ENCODE measurements around the gene CELA3A.

CELA3A gene

DNA sequence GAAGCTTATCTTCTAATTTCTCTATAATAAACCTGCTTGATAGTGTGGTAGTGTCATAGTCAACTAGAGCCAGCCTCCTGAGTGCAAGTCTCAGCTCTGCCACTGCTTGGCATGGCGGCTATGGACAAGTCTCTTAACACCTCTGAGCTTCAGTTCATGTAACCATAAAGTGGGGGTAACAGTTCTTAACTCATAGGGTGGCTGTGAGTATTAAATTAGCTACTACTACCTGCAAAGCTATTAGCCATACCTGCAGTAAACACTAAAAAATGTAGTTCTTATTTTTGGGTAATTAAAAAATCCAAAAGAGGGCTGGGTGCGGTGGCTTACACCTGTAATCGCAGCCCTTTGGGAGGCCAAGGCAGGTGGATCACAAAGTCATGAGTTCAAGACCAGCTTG, 48.9 kb downstream of the CELA3A start:
- no peak for DNase-seq (ENCODE audit: low read depth, low spot score)

DNA sequence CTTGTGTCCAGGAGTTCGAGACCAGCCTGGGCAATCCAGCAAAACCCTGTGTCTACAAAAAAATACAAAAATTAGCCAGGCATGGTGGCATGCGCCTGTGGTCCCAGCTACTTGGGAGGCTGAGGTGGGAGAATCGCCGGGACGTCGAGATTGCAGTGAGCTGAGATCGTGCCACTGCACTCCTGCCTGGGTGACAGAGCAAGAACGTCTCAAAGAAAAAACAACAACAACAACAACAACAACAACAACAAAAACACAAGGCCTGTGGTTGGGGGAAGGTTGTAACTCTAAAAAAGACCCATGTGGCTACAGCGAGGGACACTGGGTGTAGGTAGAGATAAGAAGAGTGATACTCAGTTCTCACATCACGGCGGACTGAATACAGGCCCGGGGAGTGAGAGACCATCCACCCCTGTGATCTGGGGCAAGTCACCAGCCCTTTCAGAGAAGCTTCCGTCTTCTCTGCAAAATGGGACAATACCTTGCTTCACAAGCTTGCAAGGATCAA, 50.2 kb downstream of the CELA3A start:
- no peak for DNase-seq (ENCODE audit: low read depth, low spot score)

DNA sequence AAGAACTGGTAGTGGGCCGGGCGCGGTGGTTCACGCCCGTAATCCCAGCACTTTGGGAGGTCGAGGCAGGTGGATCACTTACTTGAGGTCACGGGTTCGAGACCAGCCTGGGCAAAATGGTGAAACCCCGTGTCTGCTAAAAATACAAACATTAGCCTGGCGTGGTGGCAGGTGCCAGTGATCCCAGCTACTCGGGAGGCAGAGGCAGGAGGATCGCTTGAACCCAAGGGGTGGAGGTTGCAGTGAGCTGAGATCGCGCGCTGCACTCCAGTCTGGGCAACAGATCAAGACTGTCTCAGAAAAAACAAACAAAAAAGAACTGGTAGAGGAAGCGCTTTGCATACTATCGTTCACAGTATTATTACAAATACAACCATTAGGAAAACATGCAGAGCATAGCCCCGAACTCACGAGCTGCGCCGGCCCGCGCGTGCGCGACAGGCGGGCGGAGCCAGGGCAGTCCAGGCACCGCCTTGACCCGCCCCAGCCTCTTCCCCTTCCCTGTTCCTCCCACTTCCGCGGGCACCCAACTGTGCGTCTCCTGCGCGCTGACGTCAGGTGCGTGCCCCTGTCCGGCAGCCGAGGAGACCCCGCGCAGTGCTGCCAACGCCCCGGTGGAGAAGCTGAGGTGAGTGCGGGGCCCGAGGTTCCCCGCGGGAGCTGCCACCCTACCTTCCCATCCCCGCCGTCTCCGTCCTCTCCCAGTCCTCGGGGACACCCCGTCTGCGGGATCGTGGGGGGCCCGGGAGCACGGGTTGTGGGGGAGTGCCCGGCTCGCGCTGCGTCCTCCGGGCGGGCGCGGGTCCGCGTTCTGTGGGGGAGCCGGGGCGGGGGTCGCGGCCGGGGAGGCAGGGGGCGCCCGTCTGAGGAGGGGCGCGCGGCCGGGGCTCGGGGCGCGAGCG, 50.9 kb downstream of the CELA3A start, which contains the start of gene CDC42:
TSS of gene CDC42 (plus strand) at position 595 of the 902 bp plus-strand sequence. CDS start 25,770 bp downstream, outside the sequence.
- DNase-seq (ENCODE audit: low read depth, low spot score), result no peak

DNA sequence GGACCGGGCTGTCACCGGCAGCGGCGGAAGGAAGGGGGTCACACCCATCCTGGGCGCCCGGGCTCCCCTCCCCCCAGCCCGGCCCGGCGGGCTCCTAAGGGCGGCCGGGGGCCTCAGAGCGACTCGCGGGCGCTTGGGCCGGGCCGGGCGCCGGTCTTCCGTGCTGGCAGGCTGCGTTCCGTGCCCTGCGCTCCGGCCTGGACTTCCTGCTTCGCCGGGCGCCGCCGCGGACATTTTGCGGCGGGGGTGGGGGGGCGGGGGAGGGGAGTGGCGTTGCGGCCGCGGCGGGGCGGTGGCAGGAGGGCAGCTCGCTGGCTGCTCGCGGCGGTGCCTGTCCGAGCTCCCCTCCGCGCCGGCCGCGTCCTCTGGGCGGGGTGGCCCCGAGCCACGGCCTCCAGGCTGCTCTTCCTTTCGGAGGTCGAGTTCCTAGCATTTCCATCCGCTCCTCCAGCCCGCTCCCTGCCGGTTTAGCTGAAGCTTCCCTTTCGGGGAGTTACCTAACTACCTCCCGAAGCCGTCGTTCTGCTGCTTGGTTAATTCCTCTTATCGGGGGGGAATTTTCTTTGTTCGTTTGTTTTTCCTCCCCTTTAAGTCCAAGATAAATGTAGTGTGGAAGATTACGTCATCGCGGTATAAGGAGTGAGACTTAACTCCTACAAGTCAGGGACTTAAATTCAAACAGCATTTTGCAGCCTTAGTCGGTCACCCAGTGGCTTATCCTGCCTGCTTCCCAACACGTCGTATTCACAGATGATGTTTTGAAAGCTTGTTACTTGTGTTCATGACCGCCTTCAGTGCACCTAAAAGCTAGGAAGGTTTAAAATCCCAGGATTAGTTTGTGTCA, 51.8 kb downstream of the CELA3A start:
- DNase-seq (ENCODE audit: low read depth, low spot score), result no peak

DNA sequence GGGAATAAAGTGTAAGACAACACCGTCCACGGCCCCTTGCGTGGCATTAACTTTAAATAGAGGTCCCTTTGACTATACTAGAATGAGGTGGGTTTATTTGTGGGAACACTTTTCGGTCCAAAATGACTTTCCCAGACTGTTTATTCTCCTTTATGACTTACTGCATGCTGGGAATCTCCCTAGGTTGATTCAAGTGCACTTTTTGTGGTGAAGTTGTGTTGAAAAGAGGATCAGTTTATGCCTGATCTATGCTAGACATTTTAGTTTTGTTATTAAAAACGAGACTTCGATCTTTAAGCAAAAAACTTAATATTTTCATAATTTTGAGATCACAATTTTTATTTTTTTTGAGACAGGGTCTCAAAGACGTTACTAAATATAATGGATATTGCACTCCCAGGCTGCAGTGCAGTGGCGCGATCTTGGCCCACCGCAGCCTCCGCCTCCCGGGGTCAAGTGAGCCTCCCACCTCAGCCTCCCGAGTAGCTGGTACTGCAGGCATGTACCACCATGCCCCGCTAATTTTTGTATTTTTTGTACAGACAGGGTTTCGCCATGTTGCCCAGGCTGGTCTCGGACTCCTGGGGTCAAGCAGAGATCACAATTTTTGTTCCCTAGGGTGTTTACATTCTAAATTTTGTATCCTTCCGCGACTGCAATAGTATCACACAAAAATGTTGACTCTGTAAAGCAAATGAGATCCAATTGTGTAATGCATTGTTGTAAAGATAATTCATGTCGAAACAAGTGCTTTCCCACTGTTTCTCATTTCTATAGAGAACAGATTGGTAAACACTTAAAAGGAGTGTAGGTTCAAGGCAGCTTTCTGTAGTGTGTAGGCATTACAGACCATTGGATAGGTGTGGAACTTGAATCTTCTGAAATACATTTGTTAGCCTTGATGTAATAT, 52.7 kb downstream of the CELA3A start:
- DNase-seq (ENCODE audit: low read depth, low spot score), result no peak

DNA sequence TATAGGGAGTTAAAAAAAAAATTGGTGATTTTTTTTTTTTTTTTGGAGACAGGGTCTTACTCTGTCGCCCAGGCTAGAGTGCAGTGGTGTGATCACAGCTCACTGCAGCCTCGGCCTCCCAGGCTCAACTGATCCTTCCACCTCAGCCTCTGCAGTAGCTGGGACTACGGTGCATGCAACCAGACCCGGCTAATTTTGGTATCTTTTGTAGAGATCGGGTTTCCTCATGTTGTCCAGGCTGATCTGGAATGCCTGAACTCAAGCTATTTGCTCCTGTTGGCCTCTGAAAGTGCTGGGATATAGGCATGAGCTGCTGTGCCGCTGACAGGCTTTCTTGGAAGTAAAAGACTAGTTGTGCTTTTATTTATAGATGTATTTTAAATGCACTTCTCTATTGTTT, 54.0 kb downstream of the CELA3A start:
- no peak for DNase-seq (ENCODE audit: low read depth, low spot score)

DNA sequence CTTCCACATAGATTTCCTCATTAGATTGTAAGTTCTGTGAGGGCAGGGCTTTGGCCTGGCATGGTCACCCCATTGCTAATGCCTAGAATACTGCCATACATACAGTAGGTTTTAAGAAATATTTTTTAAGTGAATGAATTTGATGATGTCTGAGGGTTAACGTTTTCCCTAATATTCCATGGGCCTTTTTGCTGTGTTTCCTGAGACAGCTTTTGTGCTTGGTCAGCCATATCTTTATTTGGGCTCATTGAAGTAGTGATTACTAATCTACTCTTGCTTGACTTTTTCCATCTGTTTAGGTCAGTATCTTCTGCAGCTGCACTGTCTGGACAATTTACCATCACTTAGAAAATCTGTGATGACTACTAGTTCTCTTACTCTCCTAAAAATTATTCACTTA, 54.6 kb downstream of the CELA3A start:
- DNase-seq (ENCODE audit: low read depth, low spot score), result no peak

DNA sequence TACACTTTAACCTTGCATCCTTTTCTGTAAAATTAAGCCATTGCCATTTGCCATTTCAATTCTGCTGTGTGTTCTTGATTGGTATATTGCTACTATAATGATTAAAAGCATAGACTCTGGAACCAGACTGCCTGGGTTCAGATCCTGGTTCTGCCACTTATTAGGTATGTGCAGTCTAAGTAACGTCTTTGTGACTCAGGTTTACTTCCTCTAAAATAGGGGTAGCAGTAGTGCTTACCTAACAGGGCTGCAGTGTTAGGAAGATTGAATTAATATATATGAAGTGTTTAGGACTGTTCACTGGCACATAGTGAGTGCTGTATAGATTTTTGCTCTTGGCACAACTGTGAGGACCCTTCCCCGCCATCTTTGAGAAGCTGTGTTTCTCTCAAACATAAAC, 55.5 kb downstream of the CELA3A start:
- DNase-seq (ENCODE audit: low read depth, low spot score), result no peak

DNA sequence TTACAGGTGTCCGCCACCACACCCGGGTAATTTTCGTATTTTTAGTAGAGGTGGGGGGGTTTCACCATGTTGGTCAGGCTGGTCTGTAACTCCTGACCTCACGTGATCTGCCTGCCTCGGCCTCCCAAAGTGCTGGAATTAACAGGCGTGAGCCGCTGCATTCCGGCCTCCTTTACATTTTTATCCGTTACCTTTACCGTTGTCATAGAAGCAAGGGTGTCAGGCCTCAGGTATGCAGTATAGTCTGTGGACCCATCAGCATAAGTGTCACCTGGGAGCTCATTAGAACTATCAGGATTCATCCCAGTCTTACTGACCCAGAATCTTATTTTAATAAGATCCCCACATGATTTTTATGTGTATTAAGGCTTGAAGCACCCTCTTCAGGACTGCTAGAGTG, 56.4 kb downstream of the CELA3A start:
- no peak for DNase-seq (ENCODE audit: low read depth, low spot score)
